IMR-90 (cell line): ENCODE measurements around the gene MIEN1.

ENCODE experiments used
- CEBPB ChIP-seq: IDR thresholded peaks from 2 replicates; pipeline ENCODE4 v1.6.1; 2012; ENCODE audit warnings: low read depth, low read length, improper control_type of control experiment
- CTCF ChIP-seq: conservative IDR thresholded peaks from 2 replicates; pipeline ENCODE4 v1.5.1; 2012; ENCODE audit warnings: mild to moderate bottlenecking, low read depth, low read length, improper control_type of control experiment
- ELK1 ChIP-seq: fragments of 150-350 bp; IDR thresholded peaks from 2 replicates; pipeline ENCODE4 v1.6.1; 2016; ENCODE audit warnings: low read depth, mild to moderate bottlenecking, low read length, moderate library complexity, borderline replicate concordance
- MAZ ChIP-seq: IDR thresholded peaks from 2 replicates; pipeline ENCODE4 v1.6.1; 2012; ENCODE audit warnings: low read depth, mild to moderate bottlenecking, low read length, improper control_type of control experiment, moderate library complexity, borderline replicate concordance
- RCOR1 ChIP-seq: IDR thresholded peaks from 2 replicates; pipeline ENCODE4 v1.6.1; 2012; ENCODE audit warnings: mild to moderate bottlenecking, low read length, improper control_type of control experiment; ENCODE audit not compliant: insufficient replicate concordance
- RFX5 ChIP-seq: IDR thresholded peaks from 2 replicates; pipeline ENCODE4 v1.8.0; 2012; ENCODE audit warnings: low read depth, mild to moderate bottlenecking, low read length, moderate library complexity
- TF ChIP-seq, protein P1 (sequence below): fragments of 150-350 bp; IDR thresholded peaks from 2 replicates; pipeline ENCODE4 v1.6.1; 2017; ENCODE audit warnings: mild to moderate bottlenecking, antibody characterized with exemption, low read length, low read depth

- no peak for TF ChIP-seq CTCF
- TF ChIP-seq CEBPB, result no peak
- TF ChIP-seq, protein P1, sequence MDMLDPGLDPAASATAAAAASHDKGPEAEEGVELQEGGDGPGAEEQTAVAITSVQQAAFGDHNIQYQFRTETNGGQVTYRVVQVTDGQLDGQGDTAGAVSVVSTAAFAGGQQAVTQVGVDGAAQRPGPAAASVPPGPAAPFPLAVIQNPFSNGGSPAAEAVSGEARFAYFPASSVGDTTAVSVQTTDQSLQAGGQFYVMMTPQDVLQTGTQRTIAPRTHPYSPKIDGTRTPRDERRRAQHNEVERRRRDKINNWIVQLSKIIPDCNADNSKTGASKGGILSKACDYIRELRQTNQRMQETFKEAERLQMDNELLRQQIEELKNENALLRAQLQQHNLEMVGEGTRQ, result no peak
- no peak for TF ChIP-seq ELK1
- no peak for TF ChIP-seq RFX5
- no peak for TF ChIP-seq RCOR1
- no peak for TF ChIP-seq MAZ
Measured at GRCh38 chr17:39774047-39774446, 43.7 kb upstream of the MIEN1 start.
